ENCODE results near the gene AK5. TPM values are rescaled to one million over a fixed set of nuclear protein-coding genes. Genes with fewer than 3 reads are reported as not detected.

Gene AK5
- total RNA-seq, 1 donor from 2014 or later = 4.8 TPM

GRCh38 chr1:77350012-77350770 lies 68.4 kb downstream of the AK5 start:
- no peak for DNase-seq

- no peak for DNase-seq
Measured at GRCh38 chr1:77354536-77354935, 72.7 kb downstream of the AK5 start.

- DNase-seq = no peak
Measured at GRCh38 chr1:77355010-77355409, 73.2 kb downstream of the AK5 start.

GRCh38 chr1:77356136-77356535 lies 74.3 kb downstream of the AK5 start:
- DNase-seq = no peak

- peak; percentile 37 for DNase-seq
Measured at GRCh38 chr1:77360256-77360655, 78.4 kb downstream of the AK5 start.

GRCh38 chr1:77361621-77362020 lies 79.8 kb downstream of the AK5 start:
- no peak for DNase-seq

GRCh38 chr1:77370161-77370560 lies 88.3 kb downstream of the AK5 start:
- DNase-seq = no peak

- DNase-seq = peak; percentile 15
Measured at GRCh38 chr1:77370583-77371306, 88.9 kb downstream of the AK5 start.

GRCh38 chr1:77371396-77371795 lies 89.6 kb downstream of the AK5 start:
- DNase-seq = no peak

GRCh38 chr1:77373702-77374101 lies 91.9 kb downstream of the AK5 start:
- DNase-seq = no peak

GRCh38 chr1:77375541-77375940 lies 93.7 kb downstream of the AK5 start:
- DNase-seq = no peak

GRCh38 chr1:77375990-77376389 lies 94.2 kb downstream of the AK5 start:
- no peak for DNase-seq

GRCh38 chr1:77378723-77379535 lies 97.1 kb downstream of the AK5 start:
- no peak for DNase-seq

GRCh38 chr1:77382366-77382765 lies 100.5 kb downstream of the AK5 start:
- no peak for DNase-seq

GRCh38 chr1:77383236-77383635 lies 101.4 kb downstream of the AK5 start:
- no peak for DNase-seq

GRCh38 chr1:77385551-77385950 lies 103.7 kb downstream of the AK5 start:
- no peak for DNase-seq

- no peak for DNase-seq
Measured at GRCh38 chr1:77386276-77386675, 104.5 kb downstream of the AK5 start.

GRCh38 chr1:77387553-77387952 lies 105.7 kb downstream of the AK5 start:
- DNase-seq = no peak

GRCh38 chr1:77388661-77389060 lies 106.8 kb downstream of the AK5 start:
- no peak for DNase-seq

GRCh38 chr1:77392486-77392885 lies 110.7 kb downstream of the AK5 start:
- no peak for DNase-seq

- DNase-seq = no peak
Measured at GRCh38 chr1:77394166-77394565, 112.3 kb downstream of the AK5 start.

GRCh38 chr1:77395051-77395450 lies 113.2 kb downstream of the AK5 start:
- DNase-seq = no peak

- peak; percentile 25 for DNase-seq
Measured at GRCh38 chr1:77398152-77398551, 116.3 kb downstream of the AK5 start.
